ENCODE results near the gene TRIM33. TPM values are rescaled to one million over a fixed set of nuclear protein-coding genes. Genes with fewer than 3 reads are reported as not detected.

Gene TRIM33
- total RNA-seq (2014; rRNA removed; shearing (Covaris generic)), result 33.3 and 36.2 TPM in 2 replicates

- peak; percentile 99 for DNase-seq (ENCODE audit: low read depth)
Measured at GRCh38 chr1:114511032-114511785, at the start of gene TRIM33. TSS of gene TRIM33 (minus strand) at chr1:114511203. CDS start at chr1:114511076, 127 bp downstream.

DNA sequence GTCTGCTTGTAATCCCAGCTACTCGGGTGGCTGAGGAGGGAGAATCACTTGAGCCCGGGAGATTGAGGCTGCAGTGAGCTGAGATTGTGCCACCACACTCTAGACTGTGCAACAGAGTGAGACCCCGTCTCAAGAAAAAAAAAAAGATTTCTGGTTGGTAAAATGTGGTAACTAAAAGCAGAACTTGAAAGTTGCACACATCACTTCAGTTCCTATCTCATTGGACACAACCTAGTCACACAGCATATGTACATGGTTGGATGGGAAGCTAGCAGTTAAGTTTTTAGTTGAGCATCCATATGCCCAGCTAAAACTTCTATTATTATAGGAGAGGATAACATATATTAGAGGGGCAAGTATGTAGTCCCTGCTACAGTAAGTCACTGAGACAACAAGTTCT lies 48.4 kb upstream of the TRIM33 start:
- DNase-seq (ENCODE audit: low read depth), result no peak

- no peak for DNase-seq (ENCODE audit: low read depth)
Measured at GRCh38 chr1:114558544-114558943, 47.5 kb upstream of the TRIM33 start.

DNA sequence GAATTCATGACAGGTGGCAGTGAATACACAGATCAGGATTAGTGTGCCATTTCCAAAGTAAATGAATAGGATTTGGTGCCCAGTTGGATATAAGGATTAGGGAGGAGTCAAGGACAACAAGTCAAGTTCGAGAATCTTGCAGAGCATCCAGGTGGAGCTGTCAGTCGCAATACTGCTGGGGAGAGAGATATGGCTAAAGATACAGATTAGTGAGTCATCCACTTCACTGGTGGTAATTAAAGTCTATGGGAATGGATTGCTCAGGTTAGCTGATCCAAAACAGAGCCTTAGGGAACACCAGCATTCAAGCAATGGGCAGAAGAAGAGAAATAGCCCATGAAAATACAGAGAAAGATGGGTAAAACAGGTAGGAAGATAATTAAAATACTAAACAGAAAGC lies 43.6 kb upstream of the TRIM33 start:
- no peak for DNase-seq (ENCODE audit: low read depth)

DNA sequence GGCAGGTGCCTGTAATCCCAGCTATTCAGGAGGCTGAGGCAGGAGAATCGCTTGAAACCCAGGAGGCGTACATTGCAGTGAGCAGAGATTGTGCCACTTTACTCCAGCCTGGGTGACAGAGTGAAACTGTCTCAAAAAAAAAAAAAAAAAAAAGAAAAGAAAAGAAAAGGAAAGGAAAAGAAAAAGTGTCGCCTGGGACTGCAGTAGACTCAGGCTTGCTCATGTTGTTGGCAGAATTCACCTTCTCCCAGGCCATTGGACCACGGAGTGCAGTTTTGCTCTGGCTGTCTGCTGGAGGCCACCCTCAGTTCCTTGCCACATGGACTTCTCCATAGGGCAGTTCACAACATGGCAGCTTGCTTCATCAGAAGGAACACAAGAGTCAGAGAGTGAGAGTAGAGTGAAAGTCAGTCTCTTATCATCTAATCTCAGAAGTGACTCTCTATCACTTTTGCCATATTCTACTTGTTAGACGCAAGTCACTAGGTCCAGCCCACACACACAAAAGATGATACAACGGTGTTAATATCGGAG lies 41.2 kb upstream of the TRIM33 start:
- no peak for DNase-seq (ENCODE audit: low read depth)

GRCh38 chr1:114551400-114551799 lies 40.4 kb upstream of the TRIM33 start:
- no peak for DNase-seq (ENCODE audit: low read depth)

- no peak for DNase-seq (ENCODE audit: low read depth)
Measured at GRCh38 chr1:114550336-114550735, 39.3 kb upstream of the TRIM33 start.

- no peak for DNase-seq (ENCODE audit: low read depth)
Measured at GRCh38 chr1:114549137-114549536, 38.1 kb upstream of the TRIM33 start.

DNA sequence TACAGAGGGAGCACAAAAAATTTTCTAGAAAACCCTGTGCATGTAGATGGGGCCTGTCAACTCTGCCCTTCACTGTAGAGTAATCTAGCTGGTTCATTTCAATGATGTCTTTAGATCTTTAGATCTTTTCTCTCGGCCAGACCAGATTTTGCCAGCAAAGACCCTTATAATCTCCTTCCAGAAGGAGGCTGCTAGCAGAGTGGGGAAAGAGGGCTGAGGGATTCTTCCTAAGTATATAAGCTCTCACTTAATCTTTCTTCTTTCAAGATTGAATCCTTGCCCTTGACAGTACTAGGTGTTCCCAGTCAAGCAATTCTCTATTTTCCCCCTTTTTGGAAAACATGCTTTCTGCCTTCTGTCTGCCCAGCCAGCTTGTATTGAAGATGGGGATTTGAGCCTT lies 36.1 kb upstream of the TRIM33 start:
- no peak for DNase-seq (ENCODE audit: low read depth)

- no peak for DNase-seq (ENCODE audit: low read depth)
Measured at GRCh38 chr1:114545796-114546195, 34.8 kb upstream of the TRIM33 start.

GRCh38 chr1:114545315-114545714 lies 34.3 kb upstream of the TRIM33 start:
- no peak for DNase-seq (ENCODE audit: low read depth)

DNA sequence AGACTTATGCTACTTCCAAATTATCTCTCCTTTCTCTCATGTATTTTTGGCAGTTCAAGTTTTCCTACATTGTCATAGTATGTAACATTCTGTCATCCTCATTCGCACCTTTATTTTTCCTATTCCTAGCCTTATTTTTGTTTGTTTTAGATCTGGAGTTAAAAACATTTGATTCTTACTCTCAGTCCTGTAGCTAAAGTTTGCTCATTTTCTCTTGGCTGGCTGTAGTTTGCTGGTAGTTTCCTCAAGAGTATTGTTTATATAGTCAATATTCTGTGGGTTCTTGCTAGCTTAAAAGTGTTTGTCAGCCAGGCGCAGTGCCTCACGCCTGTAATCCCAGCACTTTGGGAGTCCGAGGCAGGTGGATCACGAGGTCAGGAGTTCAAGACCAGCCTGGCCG lies 29.8 kb upstream of the TRIM33 start:
- DNase-seq (ENCODE audit: low read depth), result no peak

- DNase-seq (ENCODE audit: low read depth), result no peak
Measured at GRCh38 chr1:114540272-114540671, 29.3 kb upstream of the TRIM33 start.

GRCh38 chr1:114536043-114536442 lies 25.0 kb upstream of the TRIM33 start:
- no peak for DNase-seq (ENCODE audit: low read depth)

- DNase-seq (ENCODE audit: low read depth), result no peak
Measured at GRCh38 chr1:114535401-114535800, 24.4 kb upstream of the TRIM33 start.

- no peak for DNase-seq (ENCODE audit: low read depth)
Measured at GRCh38 chr1:114531094-114531493, 20.1 kb upstream of the TRIM33 start.

- DNase-seq (ENCODE audit: low read depth), result no peak
Measured at GRCh38 chr1:114530224-114530623, 19.2 kb upstream of the TRIM33 start.

DNA sequence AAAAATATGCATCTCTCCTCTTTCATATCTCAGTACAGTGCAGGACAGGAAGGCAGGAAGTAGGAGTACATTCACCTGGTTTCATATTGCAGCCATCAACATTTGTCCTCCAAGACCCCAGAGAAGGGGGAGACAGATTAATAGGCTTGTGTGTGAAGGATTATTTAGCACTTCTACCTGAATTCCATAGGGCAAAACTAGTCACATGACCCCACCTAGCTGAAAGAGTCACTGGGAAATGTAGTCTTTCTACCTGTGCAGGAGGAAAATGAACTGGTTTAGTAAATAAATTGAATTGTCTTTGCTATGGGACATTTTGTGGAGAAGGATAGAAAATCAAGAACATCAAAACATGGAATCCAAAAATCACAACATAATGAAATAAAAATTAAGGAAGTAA lies 13.9 kb upstream of the TRIM33 start:
- DNase-seq (ENCODE audit: low read depth), result no peak

DNA sequence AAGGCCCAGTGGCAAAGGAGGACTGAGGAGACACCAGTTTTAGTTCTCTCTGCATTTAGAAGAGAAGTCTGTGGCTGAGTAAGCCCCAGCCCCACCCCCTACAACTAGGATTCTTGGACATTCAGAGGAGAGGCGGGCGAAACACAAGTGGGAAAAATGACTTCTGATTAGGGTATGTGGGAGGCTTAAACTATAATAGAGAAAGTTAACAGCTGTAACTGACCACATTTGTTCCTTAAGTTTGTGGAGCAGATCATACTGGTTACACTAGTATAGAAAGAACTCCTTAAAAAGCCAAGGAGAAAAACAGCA lies 11.2 kb upstream of the TRIM33 start:
- no peak for DNase-seq (ENCODE audit: low read depth)

GRCh38 chr1:114521396-114522263 lies 10.6 kb upstream of the TRIM33 start:
- no peak for DNase-seq (ENCODE audit: low read depth)

GRCh38 chr1:114517348-114517747 lies 6.3 kb upstream of the TRIM33 start:
- DNase-seq (ENCODE audit: low read depth), result peak; percentile 18

DNA sequence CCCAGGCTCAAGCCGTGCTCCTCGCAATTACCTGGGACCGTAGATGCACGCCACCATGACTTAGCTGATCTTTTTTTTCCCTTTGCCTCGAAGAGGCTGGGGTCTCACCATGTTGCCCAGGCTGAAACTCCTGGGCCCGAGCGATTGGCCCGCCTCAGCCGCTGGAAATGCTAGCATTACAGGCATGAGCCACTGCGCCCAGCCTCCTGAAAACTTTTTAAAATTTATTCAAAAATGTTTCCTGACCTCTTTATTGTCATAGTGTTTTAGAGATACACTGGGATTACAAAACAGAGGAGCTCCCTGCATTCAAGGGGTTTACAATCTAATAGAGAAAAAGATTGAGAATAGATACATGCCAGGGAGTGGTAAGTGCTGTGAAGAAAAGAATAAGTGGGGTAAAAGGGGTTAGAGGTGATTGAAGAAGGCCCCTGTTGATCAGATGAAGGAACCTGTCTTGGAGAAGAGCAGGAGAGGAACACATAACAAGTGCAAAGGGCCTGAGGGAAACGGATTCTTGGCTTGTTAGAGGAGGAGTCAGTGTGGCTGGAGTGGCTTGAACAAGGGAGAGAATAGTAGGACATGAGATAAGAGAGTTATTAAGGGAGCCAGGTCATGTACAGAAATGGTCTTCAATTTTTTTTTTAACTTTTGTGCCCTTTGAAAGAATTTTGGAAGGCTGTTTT lies 1.7 kb upstream of the TRIM33 start:
- DNase-seq (ENCODE audit: low read depth), result no peak
